Measurements from ENCODE around the gene SEMA3B. TPM values are rescaled to one million over a fixed set of nuclear protein-coding genes. Genes with fewer than 3 reads are reported as not detected.

The SEMA3B gene
- total and polyA plus RNA-seq, 8 donors: 27.5 to 223 (median 43.4) TPM

GRCh38 chr3:50221411-50222168, 47.4 kb upstream of the SEMA3B start:
- peaks cover 0 to 3% (median 0%) of the 10 kb centered on the region in 3 donors for H3K4me1 ChIP-seq
- no peaks in the 10 kb centered on the region for H3K9me3 ChIP-seq
- DNase-seq (peak in 1 of 6 donors; percentile 67), FAIRE-seq (no peak), ATAC-seq (peak; percentile 6 to 69 (median 43))
- H3K4me3 ChIP-seq: no peak overlapping the region
- no peaks in the 10 kb centered on the region for H3K27me3 ChIP-seq
- intact Hi-C loops (cut with DNase I): no loop called here
- TF ChIP-seq, protein P1, sequence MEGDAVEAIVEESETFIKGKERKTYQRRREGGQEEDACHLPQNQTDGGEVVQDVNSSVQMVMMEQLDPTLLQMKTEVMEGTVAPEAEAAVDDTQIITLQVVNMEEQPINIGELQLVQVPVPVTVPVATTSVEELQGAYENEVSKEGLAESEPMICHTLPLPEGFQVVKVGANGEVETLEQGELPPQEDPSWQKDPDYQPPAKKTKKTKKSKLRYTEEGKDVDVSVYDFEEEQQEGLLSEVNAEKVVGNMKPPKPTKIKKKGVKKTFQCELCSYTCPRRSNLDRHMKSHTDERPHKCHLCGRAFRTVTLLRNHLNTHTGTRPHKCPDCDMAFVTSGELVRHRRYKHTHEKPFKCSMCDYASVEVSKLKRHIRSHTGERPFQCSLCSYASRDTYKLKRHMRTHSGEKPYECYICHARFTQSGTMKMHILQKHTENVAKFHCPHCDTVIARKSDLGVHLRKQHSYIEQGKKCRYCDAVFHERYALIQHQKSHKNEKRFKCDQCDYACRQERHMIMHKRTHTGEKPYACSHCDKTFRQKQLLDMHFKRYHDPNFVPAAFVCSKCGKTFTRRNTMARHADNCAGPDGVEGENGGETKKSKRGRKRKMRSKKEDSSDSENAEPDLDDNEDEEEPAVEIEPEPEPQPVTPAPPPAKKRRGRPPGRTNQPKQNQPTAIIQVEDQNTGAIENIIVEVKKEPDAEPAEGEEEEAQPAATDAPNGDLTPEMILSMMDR (IDR thresholded peaks at IDR 0.05): peak in 1 of 4 donors; percentile 8
- H3K36me3 ChIP-seq: peaks cover 0 to 18% (median 0%) of the 10 kb centered on the region in 3 donors
- peak overlapping the region in 2 of 4 donors; percentile 19 to 28 for H3K27ac ChIP-seq
- WGBS, 2 donors: 39 to 40% methylated on average over 12 of the region's 12 CpGs

GRCh38 chr3:50222169-50222528, 46.8 kb upstream of the SEMA3B start:
- Histone ChIP-seq H3K27ac (peak overlapping the region in 2 of 4 donors; percentile 19 to 28), H3K4me1 (peaks cover 0 to 7% (median 0%) of the 10 kb centered on the region in 3 donors), H3K4me3 (no peak overlapping the region), H3K36me3 (peaks cover 0 to 16% (median 0%) of the 10 kb centered on the region in 3 donors), H3K27me3 (no peaks in the 10 kb centered on the region), H3K9me3 (no peaks in the 10 kb centered on the region)
- ATAC-seq: no peak
- peak in 1 of 6 donors; percentile 43 for DNase-seq
- FAIRE-seq: no peak
- 34 to 44% methylated on average over 1 of the region's 1 CpG for WGBS, 2 donors
- TF ChIP-seq, protein P1 (IDR thresholded peaks at IDR 0.05): peak in 1 of 4 donors; percentile 1
- intact Hi-C loops (cut with DNase I): no loop called here

DNA sequence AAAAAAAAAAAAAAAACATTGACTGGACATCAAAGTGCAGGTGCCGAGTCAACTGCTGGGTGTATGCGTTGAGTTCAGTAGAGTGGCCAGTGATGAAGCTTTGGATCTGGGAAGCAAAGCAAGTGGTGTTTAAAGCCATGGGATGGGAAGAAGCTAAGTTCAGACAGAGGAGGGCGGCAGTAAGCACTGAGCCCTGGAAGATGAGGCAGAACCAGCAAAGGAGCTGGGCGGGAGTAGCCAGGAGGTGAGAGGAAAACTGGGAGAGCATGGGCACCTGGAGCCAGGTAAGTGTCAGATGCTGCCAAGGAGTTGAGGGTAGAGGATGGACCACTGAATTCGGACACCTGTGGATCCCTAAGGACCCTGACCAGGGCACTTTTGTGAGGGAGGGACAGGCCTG, 44.3 kb upstream of the SEMA3B start:
- H3K4me1 ChIP-seq: peaks cover 0 to 7% (median 7%) of the 10 kb centered on the region in 3 donors
- H3K27ac ChIP-seq: no peak overlapping the region
- TF ChIP-seq, protein P1 (IDR thresholded peaks at IDR 0.05): no peak
- FAIRE-seq (no peak), ATAC-seq (no peak), DNase-seq (no peak)
- H3K36me3 ChIP-seq: no peaks in the 10 kb centered on the region
- 56 to 74% methylated on average over 5 of the region's 5 CpGs for WGBS, 2 donors
- H3K9me3 ChIP-seq: no peaks in the 10 kb centered on the region
- intact Hi-C loops (cut with DNase I): loop anchor here in 2 of 3 donors (2.0 to 5.0 kb wide), 2 partner anchors 30 to 48 kb away; no protein-coding TSS in a partner anchor
- no peak overlapping the region for H3K4me3 ChIP-seq
- no peaks in the 10 kb centered on the region for H3K27me3 ChIP-seq

DNA sequence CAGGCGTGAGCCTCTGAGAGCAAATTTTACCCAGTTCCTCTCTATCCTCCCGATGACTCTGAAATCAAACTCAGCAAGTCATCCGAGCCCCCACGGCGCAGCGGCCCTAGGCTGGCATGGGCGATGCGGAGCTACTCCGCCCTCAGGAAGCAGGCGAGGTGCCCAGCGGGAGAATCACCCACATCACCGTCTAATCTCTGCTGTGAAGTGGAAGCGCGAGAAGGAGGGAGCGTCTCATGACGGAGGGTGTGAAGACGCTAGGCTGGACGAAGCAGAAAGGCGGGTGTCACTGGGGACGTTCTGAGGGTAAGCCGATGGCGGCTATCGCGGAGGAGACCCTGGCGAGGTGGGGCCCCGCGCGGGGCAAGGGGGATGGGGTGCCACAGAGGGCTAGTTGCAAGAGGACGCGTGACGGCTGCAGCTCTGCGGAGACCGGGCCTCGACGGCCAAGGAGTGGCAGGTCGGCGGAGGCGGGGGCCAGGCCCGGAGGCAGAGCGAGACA, 42.0 kb upstream of the SEMA3B start:
- TF ChIP-seq, protein P1 (IDR thresholded peaks at IDR 0.05): no peak
- peak overlapping the region; percentile 5 to 65 (median 52) for H3K4me3 ChIP-seq
- H3K9me3 ChIP-seq: no peaks in the 10 kb centered on the region
- peak overlapping the region in 3 of 4 donors; percentile 13 to 32 (median 22) for H3K27ac ChIP-seq
- H3K27me3 ChIP-seq: no peaks in the 10 kb centered on the region
- H3K4me1 ChIP-seq: peaks cover 0 to 7% (median 4%) of the 10 kb centered on the region in 3 donors
- FAIRE-seq (no peak), DNase-seq (no peak), ATAC-seq (peak; percentile 6 to 24 (median 8))
- WGBS, 2 donors: 1 to 2% methylated on average over 40 of the region's 40 CpGs
- no peaks in the 10 kb centered on the region for H3K36me3 ChIP-seq
- intact Hi-C loops (cut with DNase I): loop anchor here in 2 of 3 donors (2.0 to 5.0 kb wide), 2 partner anchors 32 to 45 kb away; no protein-coding TSS in a partner anchor

Data from pancreas (tissue), 10 donors.